Measurements from ENCODE around the gene TSHR. TPM values are rescaled to one million over a fixed set of nuclear protein-coding genes. Genes with fewer than 3 reads are reported as not detected.
A peak's percentile ranks its signal among the peaks of the same experiment; 100 is the strongest.

Gene TSHR
- total RNA-seq, 1 donor from 2014 or later, result not detected

- Histone ChIP-seq H3K4me2 (no peak overlapping the region), H3K27me3 (no peaks in the 10 kb centered on the region), H3K9ac (no peak overlapping the region), H3K4me1 (no peaks in the 10 kb centered on the region), H3F3A (ENCODE audit: low read depth) (no peaks in the 10 kb centered on the region), H2AFZ (replicated peaks) (no peak overlapping the region), H3K27ac (no peak overlapping the region), H3K4me3 (no peak overlapping the region), H3K9me3 (ENCODE audit: low read depth) (no peaks in the 10 kb centered on the region), H3K79me2 (ENCODE audit: low read depth) (no peaks in the 10 kb centered on the region), H4K20me1 (ENCODE audit: low read depth) (no peaks in the 10 kb centered on the region), H3K36me3 (no peaks in the 10 kb centered on the region)
- DNase-seq (ENCODE audit: low spot score), result no peak
- H3K4me1 Mint-ChIP-seq, result peaks cover 8% of the 10 kb centered on the region
- H3K4me3 Mint-ChIP-seq, result no peak overlapping the region
- TF ChIP-seq EZH2phosphoT487 (IDR thresholded peaks at IDR 0.05) (no peak), CTCF (IDR thresholded peaks at IDR 0.05) (no peak), EZH2 (IDR thresholded peaks at IDR 0.05) (no peak)
- peaks cover 3% of the 10 kb centered on the region for H3K27me3 Mint-ChIP-seq (ENCODE audit: insufficient read depth, low read depth)
- H3K9me3 Mint-ChIP-seq, result no peaks in the 10 kb centered on the region
- no peaks in the 10 kb centered on the region for H3K36me3 Mint-ChIP-seq
- H3K27ac Mint-ChIP-seq, result no peak overlapping the region
These were observed 18.7 kb downstream of the TSHR start for GRCh38 chr14:80973931-80974641.

- Mint-ChIP-seq H3K9me3 (no peaks in the 10 kb centered on the region), H3K27ac (no peak overlapping the region), H3K36me3 (no peaks in the 10 kb centered on the region), H3K4me3 (no peak overlapping the region), H3K4me1 (peaks cover 8% of the 10 kb centered on the region), H3K27me3 (ENCODE audit: insufficient read depth, low read depth) (peaks cover 3% of the 10 kb centered on the region)
- Histone ChIP-seq H3F3A (ENCODE audit: low read depth) (no peaks in the 10 kb centered on the region), H3K36me3 (no peaks in the 10 kb centered on the region), H3K9ac (no peak overlapping the region), H3K27ac (no peak overlapping the region), H3K79me2 (ENCODE audit: low read depth) (no peaks in the 10 kb centered on the region), H3K9me3 (ENCODE audit: low read depth) (no peaks in the 10 kb centered on the region), H4K20me1 (ENCODE audit: low read depth) (no peaks in the 10 kb centered on the region), H3K4me2 (no peak overlapping the region), H3K4me1 (no peaks in the 10 kb centered on the region), H2AFZ (replicated peaks) (no peak overlapping the region), H3K4me3 (no peak overlapping the region), H3K27me3 (no peaks in the 10 kb centered on the region)
- no peak for DNase-seq (ENCODE audit: low spot score)
- TF ChIP-seq EZH2phosphoT487 (IDR thresholded peaks at IDR 0.05), result no peak
- TF ChIP-seq CTCF (IDR thresholded peaks at IDR 0.05), result no peak
- TF ChIP-seq EZH2 (IDR thresholded peaks at IDR 0.05), result no peak
These were observed 19.3 kb downstream of the TSHR start for GRCh38 chr14:80974679-80975078.

- no peak overlapping the region for H3K27ac ChIP-seq
- TF ChIP-seq EZH2 (IDR thresholded peaks at IDR 0.05), result no peak
- TF ChIP-seq CTCF (IDR thresholded peaks at IDR 0.05), result peak; percentile 21
- no peak overlapping the region for H3K27ac Mint-ChIP-seq
These were observed 21.8 kb downstream of the TSHR start for GRCh38 chr14:80977221-80977620.

More at GRCh38 chr14:80977221-80977620, 21.8 kb downstream of the TSHR start:
- Histone ChIP-seq H3K4me3 (no peak overlapping the region), H3K9me3 (ENCODE audit: low read depth) (no peaks in the 10 kb centered on the region), H3K79me2 (ENCODE audit: low read depth) (no peaks in the 10 kb centered on the region), H4K20me1 (ENCODE audit: low read depth) (no peaks in the 10 kb centered on the region), H2AFZ (replicated peaks) (no peak overlapping the region), H3K4me1 (no peaks in the 10 kb centered on the region), H3F3A (ENCODE audit: low read depth) (no peaks in the 10 kb centered on the region), H3K36me3 (no peaks in the 10 kb centered on the region), H3K27me3 (no peaks in the 10 kb centered on the region), H3K9ac (no peak overlapping the region), H3K4me2 (no peak overlapping the region)
- Mint-ChIP-seq H3K4me3 (no peak overlapping the region), H3K9me3 (no peaks in the 10 kb centered on the region), H3K36me3 (no peaks in the 10 kb centered on the region), H3K27me3 (ENCODE audit: insufficient read depth, low read depth) (peaks cover 3% of the 10 kb centered on the region), H3K4me1 (peaks cover 11% of the 10 kb centered on the region)
- no peak for DNase-seq (ENCODE audit: low spot score)
